GM21515 (cell line): ENCODE data around the gene ERMARD.

ENCODE experiments used
- ATAC-seq: cut with Tn5 transposase; IDR thresholded peaks from one replicate; pipeline ENCODE4 v1.9.1; 2021; ENCODE audit not compliant: unreplicated experiment

Gene ERMARD

GRCh38 chr6:169783401-169783800 lies 32.0 kb downstream of the ERMARD start:
- no peak for ATAC-seq

DNA sequence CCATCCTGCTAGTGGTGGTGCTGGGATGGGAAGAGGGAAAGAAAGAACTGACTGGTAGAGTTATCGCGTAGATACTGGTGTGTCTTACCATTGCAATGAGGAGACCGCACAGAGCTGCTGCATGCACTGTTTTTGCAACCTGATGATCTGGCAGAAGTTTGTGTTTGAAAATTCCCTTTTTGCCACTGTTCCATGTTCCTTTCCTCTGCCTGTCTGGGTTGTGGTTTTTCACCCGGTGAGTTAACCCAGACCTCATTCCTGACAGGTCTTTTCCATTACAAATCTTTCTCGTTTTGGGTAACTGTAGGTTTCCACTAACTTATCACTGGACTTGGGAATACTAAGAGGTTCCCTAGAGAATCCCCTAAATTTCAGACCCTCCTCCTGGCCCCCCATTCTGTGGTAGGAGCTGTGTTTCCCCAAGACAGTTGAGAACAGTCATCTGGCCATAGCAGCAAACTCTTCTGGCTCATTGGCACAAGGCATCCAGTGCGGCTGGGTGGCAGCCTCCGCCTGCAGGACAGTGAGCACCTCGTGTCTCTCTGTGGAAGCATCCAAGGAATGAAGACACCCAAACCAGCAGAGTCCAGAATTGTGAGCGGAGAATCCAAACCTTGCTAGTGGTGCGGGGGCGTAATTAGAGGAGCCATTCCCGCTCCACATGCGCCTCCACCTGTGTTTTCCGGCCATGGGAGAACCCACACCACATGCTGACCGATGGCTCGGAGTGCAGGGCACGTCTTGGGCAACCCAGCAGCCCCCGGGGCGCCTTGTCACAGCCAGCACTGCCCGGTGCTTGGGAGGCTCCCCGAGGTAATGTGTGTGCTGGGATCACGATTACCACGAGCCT lies 32.8 kb downstream of the ERMARD start:
- no peak for ATAC-seq

DNA sequence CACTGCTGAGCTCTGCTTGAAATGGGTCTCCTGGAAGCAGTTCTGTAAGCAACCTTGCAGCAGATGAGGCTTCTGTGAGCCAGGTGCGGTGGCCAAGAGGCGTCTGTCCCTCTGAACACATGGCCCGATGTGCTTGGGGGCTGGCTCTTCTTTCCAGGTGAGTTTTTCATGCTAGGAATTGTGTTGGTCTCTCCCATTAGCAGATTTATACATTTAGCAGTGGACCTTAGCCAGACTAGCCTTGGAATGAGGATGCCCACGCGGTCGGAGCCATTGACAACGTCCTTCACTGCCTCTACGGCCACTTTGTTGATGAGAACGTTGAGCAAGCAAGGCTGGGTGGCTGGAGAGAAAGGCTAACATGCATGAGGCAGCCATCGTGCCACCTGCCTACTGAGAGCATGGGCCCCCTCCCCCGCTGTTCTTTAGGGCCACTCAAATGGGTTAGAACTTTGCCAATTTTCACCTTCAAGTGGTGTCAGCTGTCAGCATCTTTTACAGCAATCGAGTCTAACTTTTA lies 33.5 kb downstream of the ERMARD start:
- ATAC-seq, result no peak

GRCh38 chr6:169785566-169785965 lies 34.1 kb downstream of the ERMARD start:
- ATAC-seq, result no peak

DNA sequence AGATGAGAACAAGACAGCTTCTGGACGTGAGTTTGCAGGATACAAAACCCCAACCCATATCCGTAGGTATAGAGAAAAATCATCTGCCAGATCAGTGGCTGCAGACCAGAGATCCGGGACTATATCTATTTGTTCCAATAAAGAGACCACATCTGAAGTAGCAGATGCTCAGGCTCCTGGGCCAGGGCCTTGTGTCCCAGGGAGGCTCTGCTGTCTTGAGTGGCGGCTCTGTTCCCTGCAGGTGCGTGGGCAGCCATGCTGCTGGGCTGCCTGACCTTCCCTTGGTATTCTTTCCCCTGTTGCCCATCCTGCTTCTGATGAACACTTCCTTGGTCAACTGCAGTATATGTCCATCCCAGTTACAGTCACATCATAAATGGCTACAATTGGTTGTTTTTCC lies 34.9 kb downstream of the ERMARD start:
- no peak for ATAC-seq

GRCh38 chr6:169787797-169788196 lies 36.4 kb downstream of the ERMARD start:
- no peak for ATAC-seq

- no peak for ATAC-seq
Observed at GRCh38 chr6:169788809-169789145, 37.4 kb downstream of the ERMARD start.

DNA sequence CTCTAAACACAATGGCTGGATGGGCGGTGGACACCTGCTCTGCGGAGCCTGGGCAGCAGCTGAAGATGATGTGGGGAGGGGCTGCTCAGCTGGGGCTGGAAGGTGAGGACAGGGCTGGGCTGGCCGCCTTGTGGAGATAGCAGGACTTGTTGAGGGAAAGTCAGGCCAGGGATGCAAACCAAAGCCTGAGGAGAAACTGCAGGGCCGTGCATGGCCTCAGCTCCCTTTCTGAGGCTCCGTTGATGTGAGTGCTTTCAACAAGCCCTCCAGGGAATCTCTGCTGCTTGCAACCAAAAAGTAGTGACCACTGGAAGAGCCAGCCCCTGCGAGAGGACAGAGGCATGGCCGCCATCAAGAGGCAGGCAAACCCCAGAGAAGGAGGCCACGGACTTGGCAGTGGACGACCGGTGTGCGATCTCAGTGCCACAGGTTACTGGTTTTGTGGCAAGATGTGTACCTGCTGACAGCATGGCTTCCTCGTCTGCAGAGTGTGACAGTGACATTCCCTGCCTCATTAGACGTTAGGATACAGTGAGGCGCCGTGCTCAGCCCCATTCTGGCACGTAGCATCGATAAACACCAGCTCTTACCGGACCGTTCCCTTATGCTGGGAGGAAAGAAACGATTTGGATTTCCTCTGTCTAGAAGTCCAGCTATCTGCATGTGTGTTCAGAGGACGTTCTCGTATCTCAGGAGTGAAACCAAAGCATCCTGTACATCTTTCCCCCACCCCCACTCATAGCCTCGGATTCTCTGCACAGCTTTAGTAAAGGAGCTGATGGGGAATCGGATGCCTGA lies 37.9 kb downstream of the ERMARD start:
- no peak for ATAC-seq

DNA sequence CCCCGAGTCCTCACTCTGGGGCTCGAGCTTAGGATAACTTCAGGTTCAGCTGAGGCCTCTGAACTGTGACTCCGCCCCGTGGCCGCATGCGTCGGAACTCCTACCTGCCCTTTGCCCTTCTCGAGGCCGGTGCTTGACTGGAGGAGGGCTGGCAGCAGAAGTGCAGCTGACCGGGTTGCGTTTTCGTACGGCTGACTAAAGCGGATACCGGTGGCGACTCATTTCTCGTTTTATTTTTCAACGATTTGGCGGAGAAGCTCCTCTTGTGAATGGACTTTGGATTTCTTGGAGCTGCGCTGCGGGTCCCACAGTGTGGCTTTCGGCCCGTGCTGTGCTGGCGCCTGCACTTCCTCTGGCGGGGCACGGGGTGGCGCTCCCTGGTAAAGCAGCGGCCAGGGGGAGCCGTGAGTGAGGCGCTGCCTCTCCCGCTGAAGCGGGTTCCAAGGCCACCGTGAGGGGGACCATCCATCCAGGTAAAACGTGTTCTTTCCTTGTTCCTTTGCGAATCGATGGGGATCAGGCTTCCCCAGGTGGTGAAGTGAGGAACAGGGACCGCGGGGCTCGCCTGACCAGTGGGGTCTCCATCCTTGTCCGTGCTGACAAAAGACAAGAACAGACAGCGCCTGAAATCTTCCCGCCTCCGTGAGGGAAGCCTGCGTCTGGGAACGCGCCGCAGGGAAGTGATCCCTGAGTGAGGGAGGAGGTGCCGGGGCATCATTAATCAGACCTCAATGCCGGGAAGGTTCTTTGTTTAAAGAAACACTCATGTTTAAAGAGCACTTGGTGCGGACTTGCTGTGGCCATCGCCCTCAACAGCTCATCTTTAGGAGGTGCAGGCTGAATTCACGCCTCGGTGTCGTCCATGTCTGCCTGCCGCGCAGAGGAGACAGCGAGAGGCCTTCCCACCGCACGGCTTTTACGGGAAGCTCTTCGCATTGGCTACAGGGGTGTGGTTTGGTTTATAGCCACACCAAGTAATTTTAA lies 38.8 kb downstream of the ERMARD start:
- peak; percentile 98 for ATAC-seq

GRCh38 chr6:169791721-169792131 lies 40.3 kb downstream of the ERMARD start:
- ATAC-seq, result no peak

GRCh38 chr6:169792306-169793015 lies 41.0 kb downstream of the ERMARD start:
- ATAC-seq, result no peak

DNA sequence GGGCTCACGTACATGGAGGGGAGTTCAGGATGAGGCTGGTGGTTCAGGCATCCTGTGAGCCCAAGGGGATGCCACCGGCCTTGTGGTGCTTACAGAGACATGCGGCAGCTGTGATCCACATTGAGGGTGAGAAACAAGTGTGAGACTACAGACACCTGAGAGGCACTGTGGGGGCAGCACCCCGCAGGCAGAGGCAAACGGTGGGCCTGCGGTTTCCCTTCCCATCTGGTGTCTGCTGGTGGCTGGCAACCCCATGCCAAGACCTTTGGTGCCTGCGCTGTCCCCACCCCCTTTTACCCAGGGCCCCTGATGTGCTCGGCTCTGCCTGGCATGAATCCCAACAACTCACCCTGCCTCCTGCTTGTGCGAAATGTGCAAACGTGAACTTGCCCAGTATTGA lies 42.0 kb downstream of the ERMARD start:
- no peak for ATAC-seq

- ATAC-seq, result no peak
Observed at GRCh38 chr6:169794317-169795055, 43.1 kb downstream of the ERMARD start.

- no peak for ATAC-seq
Observed at GRCh38 chr6:169795196-169795595, 43.8 kb downstream of the ERMARD start.

DNA sequence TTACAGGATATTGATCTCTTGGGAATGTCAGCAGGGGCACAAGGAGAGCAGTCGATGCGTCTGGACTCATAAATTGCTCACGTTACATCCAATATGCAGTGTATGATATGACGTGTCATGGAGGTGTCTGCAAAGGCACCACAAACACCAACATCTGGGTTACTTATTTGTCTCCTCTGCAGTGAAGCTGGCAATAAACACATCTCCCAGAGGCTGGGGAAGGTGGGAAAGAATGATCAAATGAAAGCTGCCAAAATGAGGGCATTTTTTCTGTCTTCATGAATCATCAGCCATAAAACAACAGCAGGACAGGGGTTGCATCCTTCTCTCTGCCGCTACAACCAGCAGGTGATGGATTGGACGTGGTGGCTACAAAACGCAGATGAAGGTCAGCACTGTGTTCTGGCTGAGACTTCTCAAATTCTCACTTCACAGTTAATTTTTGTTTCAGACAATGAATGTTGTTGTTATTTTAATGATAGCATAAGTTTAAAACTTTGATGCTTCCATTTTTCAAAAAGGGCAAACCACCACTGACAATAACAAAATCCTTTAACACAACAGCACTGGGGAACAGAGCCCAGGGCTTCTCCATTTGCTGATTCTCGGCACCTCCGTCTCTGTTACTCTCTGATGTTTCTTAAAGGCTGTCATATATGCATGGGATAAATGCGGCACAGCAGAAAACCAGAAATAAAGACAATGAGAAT lies 47.5 kb downstream of the ERMARD start:
- ATAC-seq, result no peak

DNA sequence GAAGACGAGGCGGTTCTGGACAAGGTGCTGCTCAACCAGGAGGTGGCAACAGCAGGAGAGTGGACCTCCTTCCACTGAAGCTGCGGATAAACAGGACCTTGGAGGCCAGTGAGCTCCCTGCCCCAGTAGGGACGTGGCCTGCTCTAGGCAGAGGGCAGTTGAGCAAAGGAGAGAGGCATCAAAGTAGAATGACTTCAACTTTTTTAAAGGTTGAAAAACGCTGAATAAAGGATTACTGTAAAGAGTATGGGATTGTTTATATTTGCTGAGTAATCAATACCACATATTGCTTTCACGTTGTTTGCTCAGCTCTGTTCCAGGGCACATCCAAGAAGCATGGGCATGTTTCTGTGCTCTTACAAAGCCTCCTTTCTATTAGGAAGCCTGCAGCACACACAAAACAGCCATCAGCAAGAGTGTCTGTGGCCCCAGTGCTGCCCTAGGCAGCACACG lies 48.1 kb downstream of the ERMARD start:
- no peak for ATAC-seq

DNA sequence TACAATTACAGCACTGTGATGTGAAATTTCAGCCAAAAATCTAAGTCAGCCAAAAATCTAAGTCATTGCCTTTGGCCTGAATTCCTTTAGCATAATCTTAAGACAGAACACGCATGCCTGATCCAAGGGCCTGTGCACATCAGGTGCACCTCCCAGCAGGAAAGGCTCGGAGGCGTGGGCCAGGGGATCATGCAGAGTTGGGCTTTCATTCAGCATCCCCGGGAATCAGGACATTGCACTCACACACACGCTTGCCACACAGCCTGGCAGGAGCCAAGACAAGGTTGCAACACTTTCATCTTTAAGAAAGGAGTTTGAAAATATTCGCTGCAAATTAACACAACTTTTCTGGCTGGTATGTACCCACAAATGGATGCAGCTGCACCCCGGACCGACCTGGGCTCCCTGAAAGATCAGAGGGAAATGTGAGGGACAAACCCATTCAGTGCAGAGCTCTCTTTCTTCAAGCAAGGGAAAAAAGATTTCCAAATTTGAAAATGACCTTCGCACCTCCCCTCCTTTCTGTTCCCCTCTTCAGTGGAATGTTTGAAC lies 48.8 kb downstream of the ERMARD start:
- no peak for ATAC-seq

DNA sequence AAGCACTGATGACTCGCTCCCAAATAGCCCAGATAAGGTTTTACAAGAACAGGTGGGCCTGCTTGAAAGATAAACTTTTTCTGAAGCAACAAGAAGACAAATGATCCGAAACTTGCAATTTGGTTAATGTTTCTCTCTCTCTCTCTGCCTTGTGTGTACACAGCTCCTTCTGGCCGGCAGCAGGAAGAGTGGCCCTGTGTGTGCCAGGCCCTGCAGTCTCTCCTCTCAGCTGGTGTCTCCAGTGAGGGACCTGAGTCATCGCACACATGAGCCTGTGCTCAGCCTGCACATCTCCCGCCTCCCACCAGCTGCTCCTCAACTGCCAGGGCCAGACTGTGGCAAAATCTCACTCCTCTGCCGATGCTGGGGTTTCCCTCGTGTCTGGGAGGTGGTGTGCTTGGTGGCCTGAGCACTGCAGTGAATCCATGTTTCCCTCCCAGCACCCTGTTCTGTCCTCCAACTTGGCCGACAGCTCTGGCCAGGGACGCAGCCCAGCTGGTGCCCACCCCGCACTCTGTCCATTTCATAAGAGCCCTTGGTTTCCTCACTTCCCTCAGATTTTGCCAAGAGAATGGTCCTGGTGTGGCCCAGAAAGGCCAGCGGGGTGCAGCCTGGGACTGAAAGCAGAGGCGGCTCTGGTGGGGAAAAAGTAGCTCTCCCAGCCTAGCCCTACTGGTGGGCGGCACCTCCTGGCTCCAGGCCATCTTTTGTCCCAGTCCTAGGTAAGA lies 49.4 kb downstream of the ERMARD start:
- no peak for ATAC-seq
